Measurements from ENCODE around the gene GNG7.

Gene GNG7

GRCh38 chr19:2641332-2641698 lies 61.2 kb downstream of the GNG7 start:
- DNase-seq (ENCODE audit: low spot score) = no peak

- DNase-seq (ENCODE audit: low spot score) = no peak
Measured at GRCh38 chr19:2640563-2641331, 61.7 kb downstream of the GNG7 start.

- no peak for DNase-seq (ENCODE audit: low spot score)
Measured at GRCh38 chr19:2639999-2640398, 62.5 kb downstream of the GNG7 start.

- no peak for DNase-seq (ENCODE audit: low spot score)
Measured at GRCh38 chr19:2638417-2638940, 64.0 kb downstream of the GNG7 start.

GRCh38 chr19:2636897-2637683 lies 65.4 kb downstream of the GNG7 start:
- peak; percentile 75 for DNase-seq (ENCODE audit: low spot score)

- DNase-seq (ENCODE audit: low spot score) = no peak
Measured at GRCh38 chr19:2636141-2636896, 66.2 kb downstream of the GNG7 start.

- DNase-seq (ENCODE audit: low spot score) = no peak
Measured at GRCh38 chr19:2634960-2635359, 67.5 kb downstream of the GNG7 start.

GRCh38 chr19:2634228-2634951 lies 68.1 kb downstream of the GNG7 start:
- no peak for DNase-seq (ENCODE audit: low spot score)

GRCh38 chr19:2633693-2634075 lies 68.8 kb downstream of the GNG7 start:
- DNase-seq (ENCODE audit: low spot score) = no peak

- DNase-seq (ENCODE audit: low spot score) = peak; percentile 8
Measured at GRCh38 chr19:2631213-2631821, 71.2 kb downstream of the GNG7 start.

GRCh38 chr19:2630352-2631001 lies 72.0 kb downstream of the GNG7 start:
- DNase-seq (ENCODE audit: low spot score) = no peak

GRCh38 chr19:2629491-2630351 lies 72.8 kb downstream of the GNG7 start:
- DNase-seq (ENCODE audit: low spot score) = peak; percentile 20

- no peak for DNase-seq (ENCODE audit: low spot score)
Measured at GRCh38 chr19:2628597-2628996, 73.9 kb downstream of the GNG7 start.

- DNase-seq (ENCODE audit: low spot score) = peak; percentile 30
Measured at GRCh38 chr19:2627855-2628254, 74.6 kb downstream of the GNG7 start.

GRCh38 chr19:2627319-2627829 lies 75.1 kb downstream of the GNG7 start:
- peak; percentile 46 for DNase-seq (ENCODE audit: low spot score)

GRCh38 chr19:2625434-2625833 lies 77.1 kb downstream of the GNG7 start:
- no peak for DNase-seq (ENCODE audit: low spot score)

- DNase-seq (ENCODE audit: low spot score) = no peak
Measured at GRCh38 chr19:2624537-2625091, 77.9 kb downstream of the GNG7 start.

- DNase-seq (ENCODE audit: low spot score) = no peak
Measured at GRCh38 chr19:2623798-2624197, 78.7 kb downstream of the GNG7 start.

GRCh38 chr19:2622371-2622961 lies 80.0 kb downstream of the GNG7 start:
- DNase-seq (ENCODE audit: low spot score) = peak; percentile 63

All from CD4-positive, alpha-beta T cell treated with Interleukin-15 for 4 hours (primary cell).